Measurements from ENCODE around the gene GNAZ. TPM values are rescaled to one million over a fixed set of nuclear protein-coding genes. Genes with fewer than 3 reads are reported as not detected.

Gene GNAZ
- total RNA-seq, 1 experiment from 2014 or later: 9.1 TPM

GRCh38 chr22:23110190-23110921, 40.0 kb downstream of the GNAZ start:
- DNase-seq (ENCODE audit: low read depth): no peak
- in situ Hi-C loops (cut with HindIII; ENCODE audit: low pct_unique_long_range_greater_than_20kb, low sequenced_read_pairs): no loop called here

- in situ Hi-C loops (cut with HindIII; ENCODE audit: low pct_unique_long_range_greater_than_20kb, low sequenced_read_pairs): no loop called here
- no peak for DNase-seq (ENCODE audit: low read depth)
Measured at GRCh38 chr22:23110922-23111527, 40.7 kb downstream of the GNAZ start.

- DNase-seq (ENCODE audit: low read depth): no peak
- in situ Hi-C loops (cut with HindIII; ENCODE audit: low pct_unique_long_range_greater_than_20kb, low sequenced_read_pairs): no loop called here
Measured at GRCh38 chr22:23112472-23113012, 42.2 kb downstream of the GNAZ start.

- in situ Hi-C loops (cut with HindIII; ENCODE audit: low pct_unique_long_range_greater_than_20kb, low sequenced_read_pairs): no loop called here
Measured at GRCh38 chr22:23113067-23113846, 42.9 kb downstream of the GNAZ start.

GRCh38 chr22:23113847-23114720, 43.8 kb downstream of the GNAZ start:
- DNase-seq (ENCODE audit: low read depth): no peak
- in situ Hi-C loops (cut with HindIII; ENCODE audit: low pct_unique_long_range_greater_than_20kb, low sequenced_read_pairs): no loop called here

More at GRCh38 chr22:23113067-23113846, 42.9 kb downstream of the GNAZ start:
- DNase-seq (ENCODE audit: low read depth): no peak

GRCh38 chr22:23114721-23115020, 44.4 kb downstream of the GNAZ start:
- DNase-seq (ENCODE audit: low read depth): no peak
- in situ Hi-C loops (cut with HindIII; ENCODE audit: low pct_unique_long_range_greater_than_20kb, low sequenced_read_pairs): no loop called here

GRCh38 chr22:23115369-23115768, 45.0 kb downstream of the GNAZ start:
- no peak for DNase-seq (ENCODE audit: low read depth)
- in situ Hi-C loops (cut with HindIII; ENCODE audit: low pct_unique_long_range_greater_than_20kb, low sequenced_read_pairs): no loop called here

GRCh38 chr22:23115825-23116494, 45.6 kb downstream of the GNAZ start:
- no peak for DNase-seq (ENCODE audit: low read depth)
- in situ Hi-C loops (cut with HindIII; ENCODE audit: low pct_unique_long_range_greater_than_20kb, low sequenced_read_pairs): no loop called here

GRCh38 chr22:23116506-23117263, 46.4 kb downstream of the GNAZ start:
- in situ Hi-C loops (cut with HindIII; ENCODE audit: low pct_unique_long_range_greater_than_20kb, low sequenced_read_pairs): no loop called here
- no peak for DNase-seq (ENCODE audit: low read depth)

GRCh38 chr22:23117275-23117674, 47.0 kb downstream of the GNAZ start:
- no peak for DNase-seq (ENCODE audit: low read depth)
- in situ Hi-C loops (cut with HindIII; ENCODE audit: low pct_unique_long_range_greater_than_20kb, low sequenced_read_pairs): no loop called here

GRCh38 chr22:23117891-23118646, 47.8 kb downstream of the GNAZ start:
- no peak for DNase-seq (ENCODE audit: low read depth)
- in situ Hi-C loops (cut with HindIII; ENCODE audit: low pct_unique_long_range_greater_than_20kb, low sequenced_read_pairs): no loop called here

- in situ Hi-C loops (cut with HindIII; ENCODE audit: low pct_unique_long_range_greater_than_20kb, low sequenced_read_pairs): no loop called here
- no peak for DNase-seq (ENCODE audit: low read depth)
Measured at GRCh38 chr22:23118647-23119493, 48.6 kb downstream of the GNAZ start.

- no peak for DNase-seq (ENCODE audit: low read depth)
- in situ Hi-C loops (cut with HindIII; ENCODE audit: low pct_unique_long_range_greater_than_20kb, low sequenced_read_pairs): no loop called here
Measured at GRCh38 chr22:23119494-23120414, 49.4 kb downstream of the GNAZ start.

- in situ Hi-C loops (cut with HindIII; ENCODE audit: low pct_unique_long_range_greater_than_20kb, low sequenced_read_pairs): no loop called here
- DNase-seq (ENCODE audit: low read depth): no peak
Measured at GRCh38 chr22:23120415-23120899, 50.1 kb downstream of the GNAZ start.

- in situ Hi-C loops (cut with HindIII; ENCODE audit: low pct_unique_long_range_greater_than_20kb, low sequenced_read_pairs): no loop called here
- no peak for DNase-seq (ENCODE audit: low read depth)
Measured at GRCh38 chr22:23121000-23121421, 50.7 kb downstream of the GNAZ start.
